Measurements from ENCODE around the gene UBAP2.

- TF ChIP-seq CTCF (optimal IDR thresholded peaks at IDR 0.05 in 1 of 3, IDR thresholded peaks at IDR 0.05 in 1 of 3, conservative IDR thresholded peaks at IDR 0.05 in 1 of 3; ENCODE audit: extremely low read depth in 1 of 3, insufficient read depth in 2 of 3, low read length in 3 of 3) (no peak), EZH2 (IDR thresholded peaks at IDR 0.05; ENCODE audit: low read length) (no peak)
Observed at GRCh38 chr9:33919276-33919897, 129.3 kb downstream of the UBAP2 start.
